Right lobe of liver (tissue), 6 donors: ENCODE data around the gene C1orf216. TPM values are rescaled to one million over a fixed set of nuclear protein-coding genes. Genes with fewer than 3 reads are reported as not detected.
"Not testable (repeated sequence)": the region's sequence is repeated elsewhere in the genome, so short reads cannot be mapped to it uniquely, and the experiment has no call there.

Experiments used
- ATAC-seq, 4 donors: fragments of 200-7000 bp; cut with Tn5 transposase; one replicate each; pipeline ENCODE4 v1.9.1; 2020; ENCODE audit warnings: mild to moderate bottlenecking in 4 of 4, moderate library complexity in 4 of 4
- DNase-seq, 3 donors: peaks; one replicate each; pipeline ENCODE4 v3.0.0-alpha.2; 2020
- H3K27ac ChIP-seq, 3 donors: fragments of 200-600 bp; one replicate each; pipeline ENCODE4 v1.8.0; 2022
- H3K27me3 ChIP-seq, 2 donors: fragments of 200-600 bp; one replicate each; pipeline ENCODE4 v1.8.0; 2022
- H3K36me3 ChIP-seq, 4 donors: fragments of 200-600 bp; sonication (generic) in 1 of 4; one replicate each; pipeline versions ENCODE4 v1.5.1 to v1.8.0; 2017 to 2022; ENCODE audit warnings: control low read depth in 1 of 4
- H3K4me1 ChIP-seq, 4 donors: fragments of 200-600 bp; sonication (generic) in 1 of 4; one replicate each; pipeline versions ENCODE4 v1.5.1 to v1.8.0; 2017 to 2022; ENCODE audit warnings: control low read depth in 1 of 4
- H3K4me3 ChIP-seq, 3 donors: fragments of 200-600 bp; one replicate each; pipeline ENCODE4 v1.8.0; 2022
- H3K9me3 ChIP-seq, 4 donors: fragments of 200-600 bp; sonication (generic) in 1 of 4; one replicate each; pipeline versions ENCODE4 v1.5.1 to v1.8.0; 2017 to 2022; ENCODE audit warnings: control low read depth in 1 of 4
- POLR2A ChIP-seq: fragments of 450-650 bp; IDR thresholded peaks from one replicate; pipeline ENCODE4 v1.6.1; 2017; ENCODE audit warnings: antibody characterized with exemption, mild to moderate bottlenecking
- WGBS: methylation state at CpG from one replicate; pipeline ENCODE4 v1.1.6; 2018; ENCODE audit warnings: low coverage, low lambda C conversion rate; ENCODE audit not compliant: insufficient coverage; ENCODE audit errors: missing lambda C conversion rate; 5-methylcytosine and 5-hydroxymethylcytosine counted together
- intact Hi-C, 2 donors: fragments of 100-400 bp; cut with DNase I; formaldehyde crosslinking; loops; one replicate each; pipeline versions ENCODE4 v1.11.2 to v1.14.1; 2022
- total RNA-seq, 6 experiments: library from RNA; depleted of rRNA in 2 of 6; stranded (reverse); fragments of >200 nt in 2 of 6; fragmentation: NEBNext Ultra II Directional in 3 of 6; extraction: Animal tissue kit (Norgen Biotek cat#: 25700) in 3 of 6; gene quantifications; one replicate each; pipeline versions ENCODE4 v1.1.0 to v1.2.4, GENCODE V29; 2016 to 2023
- TF ChIP-seq, protein P1 (sequence below), 4 donors: fragments of 200-600 bp in 3 of 4; fragments of 450-650 bp in 1 of 4; IDR thresholded peaks; one replicate each; pipeline versions ENCODE4 v1.5.1 to v1.8.0; 2016 to 2022; ENCODE audit warnings: antibody characterized with exemption in 4 of 4, mild to moderate bottlenecking in 2 of 4
- donor health status: DM: no; HTN: yes; CAD: no.
- donor health status: DM: no; HTN: no; CAD: no.
- donor health status: DM: no; HTN: no; CAD: no.
- donor health status: DM: no; HTN: yes; CAD: no.
- donor health status: DM: no; HTN: yes; CAD: no.

Gene C1orf216
- total RNA-seq, 6 experiments from 2014 or later, result 2.2 to 4.2 (median 3.6) TPM

DNA sequence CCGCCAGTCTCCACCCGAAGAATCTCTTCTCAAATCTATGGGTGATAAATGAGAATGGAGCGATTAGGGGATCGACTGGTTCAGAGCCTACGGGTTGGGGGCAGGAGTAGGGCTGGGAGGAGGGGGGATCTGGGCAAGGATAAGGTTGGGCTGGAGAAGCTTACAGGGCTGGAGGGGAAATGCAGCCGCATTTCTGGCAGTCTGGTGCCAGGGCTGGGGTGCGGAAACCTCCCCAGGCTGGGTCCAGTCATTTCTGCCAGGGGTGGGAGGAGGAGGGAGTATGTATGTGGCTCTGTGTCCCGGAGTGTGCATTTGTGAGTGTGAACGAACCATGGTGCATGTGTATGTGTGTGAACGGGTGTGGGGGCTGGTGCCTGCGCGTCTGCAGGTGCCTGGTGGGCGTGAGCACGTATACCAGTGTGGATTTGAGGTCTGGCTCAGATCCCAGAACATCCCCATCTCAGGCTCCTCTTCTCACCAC lies 10.2 kb downstream of the C1orf216 start:
- Histone ChIP-seq H3K9me3 (no peaks in the 10 kb centered on the region), H3K4me3 (no peak overlapping the region), H3K27ac (no peak overlapping the region), H3K4me1 (no peaks in the 10 kb centered on the region), H3K27me3 (no peaks in the 10 kb centered on the region), H3K36me3 (no peaks in the 10 kb centered on the region)
- peak in 1 of 4 donors; percentile 8 for ATAC-seq
- no peak for TF ChIP-seq POLR2A
- TF ChIP-seq, protein P1, sequence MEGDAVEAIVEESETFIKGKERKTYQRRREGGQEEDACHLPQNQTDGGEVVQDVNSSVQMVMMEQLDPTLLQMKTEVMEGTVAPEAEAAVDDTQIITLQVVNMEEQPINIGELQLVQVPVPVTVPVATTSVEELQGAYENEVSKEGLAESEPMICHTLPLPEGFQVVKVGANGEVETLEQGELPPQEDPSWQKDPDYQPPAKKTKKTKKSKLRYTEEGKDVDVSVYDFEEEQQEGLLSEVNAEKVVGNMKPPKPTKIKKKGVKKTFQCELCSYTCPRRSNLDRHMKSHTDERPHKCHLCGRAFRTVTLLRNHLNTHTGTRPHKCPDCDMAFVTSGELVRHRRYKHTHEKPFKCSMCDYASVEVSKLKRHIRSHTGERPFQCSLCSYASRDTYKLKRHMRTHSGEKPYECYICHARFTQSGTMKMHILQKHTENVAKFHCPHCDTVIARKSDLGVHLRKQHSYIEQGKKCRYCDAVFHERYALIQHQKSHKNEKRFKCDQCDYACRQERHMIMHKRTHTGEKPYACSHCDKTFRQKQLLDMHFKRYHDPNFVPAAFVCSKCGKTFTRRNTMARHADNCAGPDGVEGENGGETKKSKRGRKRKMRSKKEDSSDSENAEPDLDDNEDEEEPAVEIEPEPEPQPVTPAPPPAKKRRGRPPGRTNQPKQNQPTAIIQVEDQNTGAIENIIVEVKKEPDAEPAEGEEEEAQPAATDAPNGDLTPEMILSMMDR (IDR thresholded peaks at IDR 0.05), result no peak
- 15% methylated on average over 4 of the region's 14 CpGs for WGBS
- no peak for DNase-seq
- intact Hi-C loops, result no loop called here

DNA sequence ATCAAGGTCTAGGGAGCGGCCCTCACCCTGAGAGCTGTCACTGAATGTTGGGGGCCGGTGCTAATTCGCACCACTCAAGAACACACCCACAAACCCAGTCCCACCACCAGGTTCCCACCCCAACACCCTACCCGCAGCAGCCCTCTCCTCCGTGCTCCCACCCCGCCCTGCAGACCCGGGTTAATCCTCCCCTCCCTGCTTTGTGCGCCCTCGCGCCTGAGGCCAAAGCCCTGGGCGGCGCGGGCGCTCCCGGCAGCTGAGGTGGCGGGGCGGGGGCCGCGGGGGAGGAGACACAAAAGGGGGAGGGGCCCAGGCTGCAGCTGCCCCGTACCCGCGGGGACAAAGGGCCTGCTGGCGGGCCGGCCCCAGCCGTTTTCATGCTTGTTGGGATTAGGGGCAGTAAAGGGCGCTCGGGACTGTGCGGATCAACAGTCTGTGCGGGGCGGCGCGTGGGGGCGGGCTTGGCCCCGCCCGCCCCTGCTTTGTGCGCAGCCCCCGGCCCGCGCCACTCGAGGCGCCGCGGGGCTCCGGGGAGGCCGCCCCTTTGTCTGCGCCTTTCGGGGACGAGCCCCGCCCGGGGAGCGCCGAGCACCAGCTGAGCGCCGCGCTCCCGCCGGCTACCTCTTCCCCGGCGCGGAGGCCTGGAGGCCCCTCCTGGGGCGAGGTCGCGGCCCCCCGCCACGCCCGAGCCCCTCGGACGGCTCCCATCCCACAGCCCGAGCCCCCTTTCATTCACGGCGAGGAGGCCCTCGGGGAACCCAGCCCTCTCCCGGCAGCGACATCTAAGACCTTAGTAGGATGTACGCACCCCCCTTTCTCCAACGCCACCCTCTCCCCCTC lies 10.9 kb downstream of the C1orf216 start:
- Histone ChIP-seq H3K9me3 (no peaks in the 10 kb centered on the region), H3K4me1 (no peaks in the 10 kb centered on the region), H3K4me3 (peak overlapping the region; percentile 23 to 46 (median 34)), H3K27ac (no peak overlapping the region), H3K27me3 (no peaks in the 10 kb centered on the region), H3K36me3 (no peaks in the 10 kb centered on the region)
- TF ChIP-seq, protein P1 (IDR thresholded peaks at IDR 0.05), result no peak
- no peak for TF ChIP-seq POLR2A
- intact Hi-C loops, result no loop called here
- peak; percentile 65 to 87 (median 82) for ATAC-seq
- peak in 1 of 3 donors; percentile 33 for DNase-seq
- 12% methylated on average over 5 of the region's 76 CpGs for WGBS

DNA sequence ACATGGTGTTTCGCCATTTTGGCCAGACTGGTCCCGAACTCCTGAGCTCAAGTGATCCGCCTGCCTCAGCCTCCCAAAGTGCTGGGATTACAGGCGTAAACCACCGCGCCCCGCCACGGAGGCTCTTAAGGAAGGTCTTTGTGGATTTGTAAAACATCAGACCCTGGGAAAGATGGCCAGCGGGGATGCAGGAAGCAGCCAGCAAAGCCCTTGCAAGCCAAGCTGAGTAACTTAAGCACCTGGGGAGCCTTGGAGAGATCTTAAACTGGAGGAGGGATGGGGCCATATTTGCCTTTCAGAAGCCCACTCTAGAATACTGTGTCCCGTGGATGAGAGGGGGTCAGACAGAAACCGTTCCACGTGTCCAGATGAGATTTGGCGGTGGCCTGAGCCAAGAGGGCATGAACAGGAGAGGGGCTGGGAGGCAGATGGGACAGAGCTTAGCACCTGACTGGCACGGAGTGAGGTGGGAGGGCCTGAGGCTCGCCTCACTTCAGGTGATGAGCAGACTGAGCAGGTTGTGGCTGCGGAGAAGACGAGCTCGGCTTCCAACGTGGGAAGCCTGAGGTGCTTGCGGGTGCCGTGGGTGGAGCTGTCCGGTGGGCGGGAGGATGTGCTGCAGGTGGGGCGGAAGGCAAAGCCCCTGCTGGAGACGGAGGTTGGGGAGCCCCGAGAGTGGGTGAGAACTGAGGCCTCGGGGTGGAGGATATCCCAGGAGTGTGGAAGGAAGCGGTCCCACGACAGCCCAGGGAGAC lies 11.7 kb downstream of the C1orf216 start:
- H3K4me3 ChIP-seq, result peak overlapping the region in 1 of 3 donors; percentile 34
- intact Hi-C loops, result no loop called here
- no peaks in the 10 kb centered on the region for H3K4me1 ChIP-seq
- ATAC-seq (peak in 2 of 4 donors; percentile 27 to 32), DNase-seq (no peak)
- H3K27me3 ChIP-seq, result no peaks in the 10 kb centered on the region
- 37% methylated on average over 14 of the region's 29 CpGs for WGBS
- no peak for TF ChIP-seq POLR2A
- TF ChIP-seq, protein P1 (IDR thresholded peaks at IDR 0.05), result no peak
- no peaks in the 10 kb centered on the region for H3K9me3 ChIP-seq
- H3K27ac ChIP-seq, result no peak overlapping the region
- H3K36me3 ChIP-seq, result no peaks in the 10 kb centered on the region

DNA sequence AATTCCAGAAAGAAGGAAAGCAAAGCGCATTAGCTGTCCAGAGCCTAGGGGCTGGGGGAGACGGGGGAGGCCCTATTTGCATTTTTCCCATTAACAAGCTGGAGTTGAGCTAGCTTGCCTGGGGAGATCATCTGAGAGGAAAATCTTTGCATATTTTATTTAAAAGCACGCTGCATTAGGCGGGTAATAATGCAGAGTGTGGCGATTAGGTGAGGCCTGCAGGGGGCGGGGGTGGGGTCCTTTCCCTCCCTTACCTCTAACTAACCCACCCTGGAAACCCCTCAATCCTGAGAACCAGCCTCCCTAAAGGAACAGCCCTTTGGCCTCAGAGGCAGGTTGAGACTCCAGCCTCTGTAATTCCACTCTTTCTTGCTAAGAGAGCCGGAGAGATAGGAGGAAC lies 16.2 kb downstream of the C1orf216 start:
- Histone ChIP-seq H3K36me3 (no peaks in the 10 kb centered on the region), H3K9me3 (no peaks in the 10 kb centered on the region), H3K4me1 (no peaks in the 10 kb centered on the region), H3K27me3 (peaks cover 0 to 3% of the 10 kb centered on the region in 2 donors), H3K4me3 (no peak overlapping the region), H3K27ac (no peak overlapping the region)
- ATAC-seq, result no peak
- TF ChIP-seq POLR2A, result no peak
- TF ChIP-seq, protein P1 (IDR thresholded peaks at IDR 0.05), result no peak
- intact Hi-C loops, result no loop called here
- no peak for DNase-seq
- WGBS, result 28% methylated on average over 6 of the region's 7 CpGs

DNA sequence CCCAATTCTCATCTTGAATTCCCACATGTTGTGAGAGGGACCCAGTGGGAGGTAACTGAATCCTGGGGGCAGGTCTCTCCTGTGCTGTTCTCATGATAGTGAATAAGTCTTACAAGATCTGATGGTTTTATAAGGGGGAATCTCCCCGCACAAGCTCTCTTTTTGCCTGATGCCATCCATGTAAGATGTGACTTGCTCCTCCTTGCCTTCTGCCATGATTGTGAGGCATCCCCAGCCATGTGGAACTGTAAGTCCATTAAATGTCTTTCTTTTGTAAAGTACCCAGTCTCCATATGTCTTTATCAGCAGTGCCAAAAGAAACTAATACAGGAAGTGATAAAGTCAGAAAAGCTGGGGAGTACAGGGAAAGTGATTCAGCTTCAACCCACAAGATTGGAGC lies 19.5 kb downstream of the C1orf216 start:
- H3K36me3 ChIP-seq, H3K9me3 ChIP-seq, ATAC-seq, H3K4me3 ChIP-seq, DNase-seq, H3K4me1 ChIP-seq, H3K27me3 ChIP-seq, H3K27ac ChIP-seq, intact Hi-C loops: not testable (repeated sequence)
- no CpG with 5 or more reads among the region's 1 CpG for WGBS
